ENCODE results near the gene POR.

DNA sequence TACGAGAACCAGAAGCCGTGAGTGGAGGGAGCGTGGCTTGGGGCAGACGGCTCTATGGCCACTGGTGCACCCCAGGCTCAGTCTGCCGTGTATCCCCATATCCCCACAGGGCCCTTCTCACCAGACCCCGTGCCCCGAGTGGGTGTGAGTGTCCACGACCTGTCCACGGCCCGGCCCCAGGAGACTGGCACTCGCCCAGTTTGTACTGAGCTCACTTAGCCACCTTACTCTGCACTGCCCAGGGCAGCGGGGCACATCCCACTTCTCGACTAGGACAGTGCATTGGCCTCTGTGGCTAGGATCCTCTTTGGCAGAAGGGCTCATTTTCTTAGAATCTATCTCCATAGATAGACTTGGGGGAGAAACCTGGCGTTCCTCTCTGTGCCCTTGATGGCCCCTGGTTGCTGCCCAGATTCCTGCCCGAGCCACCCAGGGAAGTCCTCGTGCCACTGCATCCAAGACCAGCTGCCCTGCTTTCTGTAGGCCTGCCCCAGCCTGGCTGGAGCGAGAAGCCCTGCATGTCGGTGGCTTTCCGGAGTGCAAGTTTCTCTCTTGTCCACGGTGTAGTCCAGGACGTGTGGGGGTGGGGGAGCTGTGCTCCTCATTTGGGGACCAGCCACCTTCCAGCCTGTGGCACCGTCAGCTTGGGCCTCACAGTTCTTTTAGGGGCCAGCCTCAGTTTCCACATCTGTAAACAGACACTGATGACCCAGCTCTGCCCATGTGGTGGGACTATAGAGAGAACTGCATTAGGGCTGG, 67.5 kb downstream of the POR start:
- TF ChIP-seq, protein P1, sequence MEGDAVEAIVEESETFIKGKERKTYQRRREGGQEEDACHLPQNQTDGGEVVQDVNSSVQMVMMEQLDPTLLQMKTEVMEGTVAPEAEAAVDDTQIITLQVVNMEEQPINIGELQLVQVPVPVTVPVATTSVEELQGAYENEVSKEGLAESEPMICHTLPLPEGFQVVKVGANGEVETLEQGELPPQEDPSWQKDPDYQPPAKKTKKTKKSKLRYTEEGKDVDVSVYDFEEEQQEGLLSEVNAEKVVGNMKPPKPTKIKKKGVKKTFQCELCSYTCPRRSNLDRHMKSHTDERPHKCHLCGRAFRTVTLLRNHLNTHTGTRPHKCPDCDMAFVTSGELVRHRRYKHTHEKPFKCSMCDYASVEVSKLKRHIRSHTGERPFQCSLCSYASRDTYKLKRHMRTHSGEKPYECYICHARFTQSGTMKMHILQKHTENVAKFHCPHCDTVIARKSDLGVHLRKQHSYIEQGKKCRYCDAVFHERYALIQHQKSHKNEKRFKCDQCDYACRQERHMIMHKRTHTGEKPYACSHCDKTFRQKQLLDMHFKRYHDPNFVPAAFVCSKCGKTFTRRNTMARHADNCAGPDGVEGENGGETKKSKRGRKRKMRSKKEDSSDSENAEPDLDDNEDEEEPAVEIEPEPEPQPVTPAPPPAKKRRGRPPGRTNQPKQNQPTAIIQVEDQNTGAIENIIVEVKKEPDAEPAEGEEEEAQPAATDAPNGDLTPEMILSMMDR (IDR thresholded peaks at IDR 0.05): no peak
- TF ChIP-seq POLR2A (IDR thresholded peaks at IDR 0.05): no peak

Data from uterus (tissue), 2 donors.